Kidney epithelial cell (primary cell): ENCODE measurements around the gene GALNT9. TPM values are rescaled to one million over a fixed set of nuclear protein-coding genes. Genes with fewer than 3 reads are reported as not detected.

ENCODE experiments used
- DNase-seq: peaks from one replicate; pipeline ENCODE4 v3.0.0-alpha.2; 2010; ENCODE audit warnings: low read depth
- H3K27me3 ChIP-seq: 2 replicates; pipeline ENCODE4 v1.6.0; 2011; ENCODE audit warnings: low read length; ENCODE audit not compliant: control insufficient read depth, insufficient read depth
- H3K36me3 ChIP-seq: 2 replicates; pipeline ENCODE4 v1.5.1; 2011; ENCODE audit warnings: low read length; ENCODE audit not compliant: control insufficient read depth, insufficient read depth
- H3K4me3 ChIP-seq: 2 replicates; pipeline ENCODE4 v1.5.1; 2011; ENCODE audit warnings: low read depth, mild to moderate bottlenecking, control low read depth, low read length
- total RNA-seq: library from RNA; depleted of rRNA; stranded (reverse); fragments of >200 nt; gene quantifications from 2 replicates; pipeline ENCODE4 v1.2.3, GENCODE V29; 2015
- TF ChIP-seq, protein P1 (sequence below): IDR thresholded peaks from 2 replicates; pipeline ENCODE4 v1.5.1; 2011; ENCODE audit warnings: mild to moderate bottlenecking, moderate library complexity, low read length, control low read depth, inconsistent platforms; ENCODE audit not compliant: insufficient read depth, poor library complexity, severe bottlenecking

The GALNT9 gene
- total RNA-seq, 1 donor from 2014 or later: 1.5 TPM

DNA sequence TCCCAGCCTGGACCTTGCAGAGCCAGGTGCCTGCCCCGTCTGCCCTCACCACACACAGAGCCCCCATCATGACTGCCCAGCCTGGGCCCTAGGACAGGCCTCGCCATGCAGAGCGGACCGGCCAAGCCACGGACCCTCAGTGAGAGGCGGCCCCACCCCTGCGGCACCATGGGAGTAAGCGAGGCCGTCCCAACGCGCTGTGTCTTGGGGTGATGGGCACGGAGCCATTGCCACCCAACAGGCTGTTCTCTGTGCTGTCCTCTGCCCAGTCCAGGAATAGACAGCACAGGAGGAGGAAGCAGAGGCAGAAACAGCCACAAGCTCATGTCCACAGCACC is 39.2 kb downstream of the GALNT9 start:
- TF ChIP-seq, protein P1, sequence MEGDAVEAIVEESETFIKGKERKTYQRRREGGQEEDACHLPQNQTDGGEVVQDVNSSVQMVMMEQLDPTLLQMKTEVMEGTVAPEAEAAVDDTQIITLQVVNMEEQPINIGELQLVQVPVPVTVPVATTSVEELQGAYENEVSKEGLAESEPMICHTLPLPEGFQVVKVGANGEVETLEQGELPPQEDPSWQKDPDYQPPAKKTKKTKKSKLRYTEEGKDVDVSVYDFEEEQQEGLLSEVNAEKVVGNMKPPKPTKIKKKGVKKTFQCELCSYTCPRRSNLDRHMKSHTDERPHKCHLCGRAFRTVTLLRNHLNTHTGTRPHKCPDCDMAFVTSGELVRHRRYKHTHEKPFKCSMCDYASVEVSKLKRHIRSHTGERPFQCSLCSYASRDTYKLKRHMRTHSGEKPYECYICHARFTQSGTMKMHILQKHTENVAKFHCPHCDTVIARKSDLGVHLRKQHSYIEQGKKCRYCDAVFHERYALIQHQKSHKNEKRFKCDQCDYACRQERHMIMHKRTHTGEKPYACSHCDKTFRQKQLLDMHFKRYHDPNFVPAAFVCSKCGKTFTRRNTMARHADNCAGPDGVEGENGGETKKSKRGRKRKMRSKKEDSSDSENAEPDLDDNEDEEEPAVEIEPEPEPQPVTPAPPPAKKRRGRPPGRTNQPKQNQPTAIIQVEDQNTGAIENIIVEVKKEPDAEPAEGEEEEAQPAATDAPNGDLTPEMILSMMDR: no peak

DNA sequence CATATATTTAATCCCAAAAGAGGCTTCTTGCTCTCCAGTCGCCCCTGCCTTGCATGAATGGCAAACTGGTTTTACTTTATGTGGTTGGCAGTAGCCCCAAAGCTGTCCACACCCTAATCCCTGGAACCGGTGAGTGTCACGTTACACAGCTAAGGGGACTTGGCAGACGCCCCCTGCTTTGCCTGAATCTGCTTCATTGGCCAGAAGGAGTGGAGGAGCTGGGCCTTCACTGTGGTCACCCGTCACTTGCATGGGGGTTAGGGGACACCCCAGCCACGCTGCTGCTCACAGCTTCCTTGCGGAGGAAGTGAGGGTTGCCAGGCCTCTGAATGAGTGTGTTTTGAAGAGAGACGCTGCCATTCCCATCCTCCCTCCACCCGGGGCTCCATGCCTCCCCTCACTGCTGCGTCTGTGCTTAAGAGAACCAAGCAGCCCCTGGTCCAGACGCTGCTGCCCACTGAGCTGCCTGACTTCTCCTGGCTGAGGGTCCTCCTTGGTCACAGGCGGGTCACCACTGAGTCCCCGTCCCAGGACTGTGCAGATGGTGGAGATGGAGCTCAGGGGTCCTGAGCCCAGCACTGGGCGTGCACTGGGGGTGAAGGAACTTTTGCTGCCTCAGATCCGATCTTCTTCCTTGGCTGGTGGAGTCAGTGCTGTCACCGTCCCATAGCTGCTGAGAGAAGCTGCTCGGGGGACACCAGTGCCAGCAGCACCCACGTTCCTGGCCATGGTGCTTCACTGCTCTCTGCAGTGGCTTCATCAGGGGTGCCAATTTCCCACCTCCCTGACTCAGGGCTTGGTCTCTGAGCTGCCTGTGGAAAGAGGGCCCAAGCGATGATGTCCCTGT is 39.8 kb downstream of the GALNT9 start:
- H3K36me3 ChIP-seq: no peaks in the 10 kb centered on the region
- DNase-seq: no peak
- peaks cover 43% of the 10 kb centered on the region for H3K27me3 ChIP-seq
- no peak overlapping the region for H3K4me3 ChIP-seq
- TF ChIP-seq, protein P1: no peak

More for the DNA sequence above, 39.2 kb downstream of the GALNT9 start:
- no peak overlapping the region for H3K4me3 ChIP-seq
- H3K36me3 ChIP-seq: no peaks in the 10 kb centered on the region
- DNase-seq: no peak
- H3K27me3 ChIP-seq: peaks cover 37% of the 10 kb centered on the region

DNA sequence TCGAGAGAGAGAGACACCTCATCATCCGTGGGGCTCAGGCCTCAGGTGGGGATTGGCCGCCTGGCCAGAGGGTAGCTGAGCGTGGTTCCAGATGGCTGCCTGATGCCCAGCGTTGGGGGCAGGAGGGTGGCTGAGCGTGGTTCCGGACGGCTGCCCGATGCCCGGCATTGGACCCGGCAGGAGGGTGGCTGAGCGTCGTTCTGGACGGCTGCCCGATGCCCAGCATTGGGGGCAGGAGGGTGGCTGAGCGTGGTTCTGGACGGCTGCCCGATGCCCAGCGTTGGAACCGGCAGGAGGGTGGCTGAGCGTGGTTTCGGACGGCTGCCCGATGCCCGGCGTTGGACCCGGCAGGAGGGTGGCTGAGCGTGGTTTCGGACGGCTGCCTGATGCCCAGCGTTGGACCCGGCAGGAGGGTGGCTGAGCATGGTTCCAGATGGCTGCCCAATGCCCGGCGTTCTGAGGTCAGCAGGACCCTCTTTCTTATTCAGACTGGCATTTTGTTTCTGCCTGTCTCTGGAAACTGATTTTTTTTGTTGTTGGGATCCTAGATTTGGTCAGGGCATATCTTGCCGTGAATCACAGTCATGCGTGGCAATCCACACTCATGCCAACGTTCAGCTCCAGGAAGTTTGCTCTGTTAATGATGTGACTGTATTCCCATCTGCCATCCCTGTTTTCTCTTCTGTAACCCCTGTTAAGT is 40.7 kb downstream of the GALNT9 start:
- no peak for DNase-seq
- H3K27me3 ChIP-seq: peaks cover 48% of the 10 kb centered on the region
- H3K36me3 ChIP-seq: no peaks in the 10 kb centered on the region
- TF ChIP-seq, protein P1: no peak
- no peak overlapping the region for H3K4me3 ChIP-seq

DNA sequence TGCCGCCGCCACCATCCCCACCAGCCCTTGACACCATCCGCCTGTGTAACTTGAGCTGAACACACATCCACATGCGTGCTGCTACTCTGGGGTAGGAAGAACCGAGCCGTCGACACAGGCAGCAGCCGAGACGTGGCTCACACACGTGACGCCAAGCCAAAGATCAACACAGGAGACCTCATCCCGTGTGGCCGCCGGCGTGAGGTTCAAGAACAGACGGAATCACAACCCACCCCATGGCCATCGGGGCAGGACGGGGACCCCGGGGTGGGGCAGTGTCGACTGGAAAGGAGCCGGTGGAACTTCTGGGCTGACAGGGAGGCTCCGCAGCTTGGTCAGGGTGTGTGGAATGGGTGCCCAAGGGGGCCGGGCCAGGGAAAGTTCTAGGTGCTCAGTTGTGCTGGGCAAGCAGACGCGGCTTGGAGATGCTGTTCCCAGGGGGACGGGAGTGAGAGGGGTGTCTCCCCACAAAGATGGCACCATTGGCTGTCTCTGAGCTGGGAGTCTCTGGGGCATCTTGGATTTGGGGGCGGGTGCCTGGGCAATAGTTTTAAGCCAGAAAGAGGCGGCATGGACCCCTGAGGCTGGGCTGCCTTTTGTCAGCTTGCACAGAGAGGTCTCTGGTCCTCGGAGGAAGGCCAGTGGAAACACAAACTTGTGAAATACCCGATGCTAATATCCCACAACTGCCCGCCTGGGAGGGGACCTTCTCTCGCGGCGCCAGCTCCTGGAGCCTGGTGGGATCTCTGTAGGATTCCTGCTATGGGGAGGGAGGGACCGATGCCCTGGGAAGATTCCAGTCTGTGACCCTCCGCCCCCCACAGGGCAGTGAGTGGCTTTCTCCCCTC is 41.8 kb downstream of the GALNT9 start:
- peaks cover 56% of the 10 kb centered on the region for H3K27me3 ChIP-seq
- DNase-seq: no peak
- H3K36me3 ChIP-seq: no peaks in the 10 kb centered on the region
- no peak overlapping the region for H3K4me3 ChIP-seq
- TF ChIP-seq, protein P1: no peak

DNA sequence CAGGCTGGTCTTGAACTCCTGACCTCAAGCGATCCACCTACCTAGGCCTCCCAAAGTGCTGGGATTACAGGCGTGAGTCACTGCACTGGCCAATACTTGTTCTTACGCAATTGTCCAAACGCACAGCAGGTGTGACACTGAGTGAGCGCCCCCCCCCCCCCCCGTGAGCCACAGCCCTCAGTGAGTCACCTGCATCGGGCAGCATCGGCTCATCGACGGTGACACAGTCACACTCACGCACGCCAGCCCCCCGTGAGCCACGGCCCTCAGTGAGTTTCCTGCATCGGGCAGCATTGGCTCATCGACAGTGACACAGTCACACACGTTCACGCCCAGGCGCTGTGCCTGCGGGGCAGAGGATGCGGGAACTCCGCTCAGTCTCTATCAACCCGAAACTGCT is 42.5 kb downstream of the GALNT9 start:
- Histone ChIP-seq H3K36me3 (no peaks in the 10 kb centered on the region), H3K4me3 (no peak overlapping the region), H3K27me3 (peaks cover 58% of the 10 kb centered on the region)
- no peak for DNase-seq
- TF ChIP-seq, protein P1: no peak
